IMR-90 (cell line): ENCODE results near the gene NKAIN1. TPM values are rescaled to one million over a fixed set of nuclear protein-coding genes. Genes with fewer than 3 reads are reported as not detected.

Experiments used
- ATAC-seq: fragments of 200-7000 bp; cut with Tn5 transposase; 2 replicates; pipeline ENCODE4 v1.9.1; 2020; ENCODE audit warnings: low read depth, mild to moderate bottlenecking, moderate library complexity
- BruUV-seq: library from RNA; stranded (reverse); fragments of 400-500 nt; replicated peaks from 2 replicates; lab custom pipeline; 2021; lab: Mats Ljungman, UMichigan
- CTCF ChIA-PET: fragments of 300-600 bp; formaldehyde crosslinking; extraction: SDS; loops from one replicate; lab custom pipeline; 2021; ENCODE audit warnings: antibody characterized with exemption; lab: Yijun Ruan, JAX
- POLR2A ChIA-PET: fragments of 300-600 bp; sonication (Branson Sonifier 250); formaldehyde crosslinking; loops from one replicate; lab custom pipeline; 2022; ENCODE audit warnings: antibody characterized with exemption; ENCODE audit not compliant: unreplicated experiment; lab: Charles Lee
- DNase-seq: peaks from one replicate; pipeline ENCODE4 v3.0.0; 2013
- H2AFZ ChIP-seq: replicated peaks from 2 replicates; pipeline ENCODE3; 2013; ENCODE audit warnings: low read length, mild to moderate bottlenecking; ENCODE audit not compliant: poor library complexity
- H2AK5ac ChIP-seq: 2 replicates; pipeline ENCODE4 v1.6.1; 2013; ENCODE audit warnings: low read depth, low read length, inconsistent platforms
- H2AK9ac ChIP-seq: replicated peaks from 2 replicates; pipeline ENCODE3; 2013; ENCODE audit warnings: mild to moderate bottlenecking, low read depth, low read length, moderate library complexity; ENCODE audit not compliant: poor library complexity
- H2BK120ac ChIP-seq: 2 replicates; pipeline ENCODE4 v1.6.1; 2013; ENCODE audit warnings: low read depth, low read length, inconsistent platforms
- H2BK15ac ChIP-seq: 3 replicates; pipeline ENCODE4 v1.6.1; 2013; ENCODE audit warnings: low read depth, low read length, inconsistent platforms
- H2BK20ac ChIP-seq: 2 replicates; pipeline ENCODE4 v1.6.1; 2013; ENCODE audit warnings: low read depth, mild to moderate bottlenecking, inconsistent platforms, low read length, moderate library complexity
- H2BK5ac ChIP-seq: 2 replicates; pipeline ENCODE4 v1.6.1; 2013; ENCODE audit warnings: mild to moderate bottlenecking, low read depth, low read length, inconsistent platforms; ENCODE audit not compliant: poor library complexity, severe bottlenecking
- H3K14ac ChIP-seq: replicated peaks from 2 replicates; pipeline ENCODE4 v1.6.1; 2013; ENCODE audit warnings: low read depth, low read length, inconsistent platforms
- H3K18ac ChIP-seq: 2 replicates; pipeline ENCODE4 v1.6.1; 2013; ENCODE audit warnings: low read depth, low read length, control low read depth
- H3K23ac ChIP-seq: 2 replicates; pipeline ENCODE4 v1.6.1; 2013; ENCODE audit warnings: low read depth, low read length, inconsistent platforms
- H3K27ac ChIP-seq: 2 replicates; pipeline ENCODE4 v1.5.1; 2013; ENCODE audit warnings: mild to moderate bottlenecking, control low read depth, low read length; ENCODE audit not compliant: insufficient read depth
- H3K27me3 ChIP-seq: 2 replicates; pipeline ENCODE4 v1.6.1; 2013; ENCODE audit warnings: low read length; ENCODE audit not compliant: control insufficient read depth, insufficient read depth
- H3K36me3 ChIP-seq: 2 replicates; pipeline ENCODE4 v1.6.1; 2013; ENCODE audit warnings: low read length, mixed read lengths; ENCODE audit not compliant: control insufficient read depth, insufficient read depth
- H3K4ac ChIP-seq: 2 replicates; pipeline ENCODE4 v1.6.1; 2013; ENCODE audit warnings: low read depth, low read length, inconsistent platforms
- H3K4me1 ChIP-seq: 2 replicates; pipeline ENCODE4 v1.6.1; 2013; ENCODE audit warnings: low read length, mixed read lengths; ENCODE audit not compliant: control insufficient read depth, insufficient read depth
- H3K4me2 ChIP-seq: 2 replicates; pipeline ENCODE4 v1.6.1; 2013; ENCODE audit warnings: low read depth, mild to moderate bottlenecking, control low read depth, low read length, moderate library complexity
- H3K4me3 ChIP-seq: 2 replicates; pipeline ENCODE4 v1.5.1; 2013; ENCODE audit warnings: low read depth, mild to moderate bottlenecking, control low read depth, low read length, moderate library complexity; ENCODE audit not compliant: insufficient read depth
- H3K56ac ChIP-seq: 2 replicates; pipeline ENCODE4 v1.6.1; 2013; ENCODE audit warnings: low read length, inconsistent platforms; ENCODE audit not compliant: insufficient read depth; ENCODE audit errors: extremely low read depth
- H3K79me1 ChIP-seq, 2 experiments: 2 replicates each; pipeline ENCODE4 v1.6.1; 2013; ENCODE audit warnings: low read length in 2 of 2, inconsistent platforms in 1 of 2, low read depth in 1 of 2
- H3K9ac ChIP-seq: 2 replicates; pipeline ENCODE4 v1.6.1; 2013; ENCODE audit warnings: low read depth, low read length, control low read depth
- H3K9me1 ChIP-seq: 2 replicates; pipeline ENCODE4 v1.6.1; 2013; ENCODE audit warnings: low read length, inconsistent platforms; ENCODE audit not compliant: insufficient read depth
- H3K9me3 ChIP-seq: 2 replicates; pipeline ENCODE4 v1.6.1; 2013; ENCODE audit warnings: low read length; ENCODE audit not compliant: control insufficient read depth, insufficient read depth
- H4K20me1 ChIP-seq: 2 replicates; pipeline ENCODE4 v1.6.1; 2013; ENCODE audit warnings: low read length, inconsistent platforms; ENCODE audit not compliant: insufficient read depth
- H4K5ac ChIP-seq: 2 replicates; pipeline ENCODE4 v1.6.1; 2013; ENCODE audit warnings: mild to moderate bottlenecking, low read depth, low read length, control low read depth
- H4K8ac ChIP-seq, 2 experiments: 2 replicates each; pipeline ENCODE4 v1.6.1; 2013; ENCODE audit warnings: low read depth in 2 of 2, low read length in 2 of 2, control low read depth in 1 of 2, inconsistent platforms in 1 of 2
- H4K91ac ChIP-seq: 2 replicates; pipeline ENCODE4 v1.6.1; 2013; ENCODE audit warnings: low read depth, low read length, inconsistent platforms; ENCODE audit not compliant: insufficient read depth
- BHLHE40 ChIP-seq: fragments of 150-350 bp; IDR thresholded peaks from 2 replicates; pipeline ENCODE4 v1.6.1; 2016; ENCODE audit warnings: mild to moderate bottlenecking, low read depth, low read length
- CHD1 ChIP-seq: IDR thresholded peaks from 2 replicates; pipeline ENCODE4 v1.6.1; 2012; ENCODE audit warnings: low read depth, low read length, improper control_type of control experiment
- CTCF ChIP-seq: conservative IDR thresholded peaks from 2 replicates; pipeline ENCODE4 v1.5.1; 2012; ENCODE audit warnings: mild to moderate bottlenecking, low read depth, low read length, improper control_type of control experiment
- FOS ChIP-seq: fragments of 150-350 bp; IDR thresholded peaks from 2 replicates; pipeline ENCODE4 v1.6.1; 2016; ENCODE audit warnings: low read depth, low read length
- MAFK ChIP-seq: IDR thresholded peaks from 2 replicates; pipeline ENCODE4 v1.6.1; 2012; ENCODE audit warnings: low read depth, low read length, improper control_type of control experiment
- MXI1 ChIP-seq: IDR thresholded peaks from 2 replicates; pipeline ENCODE4 v1.6.1; 2012; ENCODE audit warnings: low read depth, mild to moderate bottlenecking, low read length, moderate library complexity, borderline replicate concordance
- NFE2L2 ChIP-seq: fragments of 150-350 bp; IDR thresholded peaks from 2 replicates; pipeline ENCODE4 v1.6.1; 2016; ENCODE audit warnings: low read depth, mild to moderate bottlenecking, low read length
- POLR2A ChIP-seq: IDR thresholded peaks from 2 replicates; pipeline ENCODE4 v1.6.1; 2012; ENCODE audit warnings: mild to moderate bottlenecking, low read depth, low read length
- RAD21 ChIP-seq: IDR thresholded peaks from 2 replicates; pipeline ENCODE4 v1.6.1; 2012; ENCODE audit warnings: low read length, improper control_type of control experiment
- RCOR1 ChIP-seq: IDR thresholded peaks from 2 replicates; pipeline ENCODE4 v1.6.1; 2012; ENCODE audit warnings: mild to moderate bottlenecking, low read length, improper control_type of control experiment; ENCODE audit not compliant: insufficient replicate concordance
- RFX5 ChIP-seq: IDR thresholded peaks from 2 replicates; pipeline ENCODE4 v1.8.0; 2012; ENCODE audit warnings: low read depth, mild to moderate bottlenecking, low read length, moderate library complexity
- SMC3 ChIP-seq: fragments of 150-350 bp; IDR thresholded peaks from 2 replicates; pipeline ENCODE4 v1.6.1; 2016; ENCODE audit warnings: low read depth, mild to moderate bottlenecking, antibody characterized with exemption, low read length, moderate library complexity
- USF2 ChIP-seq: fragments of 150-350 bp; IDR thresholded peaks from 2 replicates; pipeline ENCODE4 v1.6.1; 2017; ENCODE audit warnings: mild to moderate bottlenecking, antibody characterized with exemption, low read length, low read depth
- WGBS, 2 experiments: methylation state at CpG; one replicate each; pipeline versions ENCODE4 v1.1.5 to v1.1.7; 2013; ENCODE audit warnings: missing lambda C conversion rate in 2 of 2; ENCODE audit not compliant: insufficient read length in 1 of 2; ENCODE audit errors: extremely low coverage in 2 of 2; 5-methylcytosine and 5-hydroxymethylcytosine counted together
- dilution Hi-C: fragments of 300-500 bp; cut with HindIII; formaldehyde crosslinking; loops from one replicate; pipeline ENCODE4 v1.14.3; 2018; ENCODE audit warnings: low sequenced_read_pairs; ENCODE audit not compliant: unreplicated experiment
- in situ Hi-C: fragments of 300-500 bp; cut with MboI; formaldehyde crosslinking; loops from 3 replicates; pipeline ENCODE4 v1.14.3; 2019; ENCODE audit warnings: low sequenced_read_pairs, inconsistent platforms, mixed read lengths
- intact Hi-C: fragments of 100-400 bp; cut with micrococcal nuclease; formaldehyde crosslinking; loops from 2 replicates; pipeline ENCODE4 v1.10.0; 2022
- polyA plus RNA-seq, 3 experiments: library from polyadenylated mRNA; depleted of rRNA; stranded (reverse); fragments of >200 nt; gene quantifications; 2 replicates each; pipeline ENCODE4 v1.2.3, GENCODE V29; 2012; ENCODE audit warnings: low replicate concordance in 1 of 3
- total RNA-seq: library from RNA; depleted of rRNA; stranded (reverse); fragments of >200 nt; gene quantifications from 2 replicates; pipeline ENCODE4 v1.2.3, GENCODE V29; 2012
- TF ChIP-seq, protein P1 (sequence below): fragments of 150-350 bp; IDR thresholded peaks from 2 replicates; pipeline ENCODE4 v1.6.1; 2016; ENCODE audit warnings: low read depth, mild to moderate bottlenecking, low read length, moderate library complexity, borderline replicate concordance

The NKAIN1 gene
- total and polyA plus RNA-seq, 2 of the 4 experiments (the other 2 are of a cell fraction): under 0.01 to 0.09 TPM

DNA sequence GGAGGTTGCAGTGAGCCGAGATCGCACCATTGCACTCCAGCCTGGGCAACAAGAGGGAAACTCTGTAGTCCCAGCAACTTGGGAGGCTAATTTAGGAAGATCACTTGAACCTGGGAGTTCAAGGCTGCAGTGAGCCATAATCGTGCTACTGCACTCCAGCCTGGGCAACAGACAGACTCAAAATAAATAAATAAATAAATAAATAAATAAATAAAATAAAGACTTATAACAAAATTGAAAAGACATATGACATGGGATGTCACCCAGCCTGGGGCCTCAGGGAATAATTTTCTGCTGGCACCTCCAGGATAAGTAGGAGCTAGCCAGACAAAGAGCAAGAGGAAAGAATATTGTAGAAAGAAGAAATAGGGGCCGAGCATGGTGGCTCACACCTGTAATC is 96.2 kb downstream of the NKAIN1 start:
- no peak overlapping the region for H3K4me3 ChIP-seq
- no peak overlapping the region for H2BK120ac ChIP-seq
- dilution Hi-C loops (no loop called here), in situ Hi-C loops (no loop called here), intact Hi-C loops (no loop called here)
- no peaks in the 10 kb centered on the region for H4K20me1 ChIP-seq
- DNase-seq (no peak), ATAC-seq (no peak)
- no peak overlapping the region for H3K56ac ChIP-seq
- H2BK20ac ChIP-seq: no peak overlapping the region
- H3K14ac ChIP-seq: no peak overlapping the region
- H4K5ac ChIP-seq: no peak overlapping the region
- no peak for TF ChIP-seq POLR2A
- TF ChIP-seq CTCF: no peak
- TF ChIP-seq USF2: no peak
- TF ChIP-seq RAD21: no peak
- no peak for TF ChIP-seq NFE2L2
- no peak for TF ChIP-seq BHLHE40
- TF ChIP-seq RCOR1: no peak
- TF ChIP-seq, protein P1, sequence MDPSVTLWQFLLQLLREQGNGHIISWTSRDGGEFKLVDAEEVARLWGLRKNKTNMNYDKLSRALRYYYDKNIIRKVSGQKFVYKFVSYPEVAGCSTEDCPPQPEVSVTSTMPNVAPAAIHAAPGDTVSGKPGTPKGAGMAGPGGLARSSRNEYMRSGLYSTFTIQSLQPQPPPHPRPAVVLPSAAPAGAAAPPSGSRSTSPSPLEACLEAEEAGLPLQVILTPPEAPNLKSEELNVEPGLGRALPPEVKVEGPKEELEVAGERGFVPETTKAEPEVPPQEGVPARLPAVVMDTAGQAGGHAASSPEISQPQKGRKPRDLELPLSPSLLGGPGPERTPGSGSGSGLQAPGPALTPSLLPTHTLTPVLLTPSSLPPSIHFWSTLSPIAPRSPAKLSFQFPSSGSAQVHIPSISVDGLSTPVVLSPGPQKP: no peak
- no peak for TF ChIP-seq CHD1
- TF ChIP-seq MXI1: no peak
- TF ChIP-seq RFX5: no peak
- no peak for TF ChIP-seq MAFK
- TF ChIP-seq SMC3: no peak
- no peak for TF ChIP-seq FOS
- H3K9me1 ChIP-seq: no peaks in the 10 kb centered on the region
- H3K23ac ChIP-seq: no peak overlapping the region
- H3K9ac ChIP-seq: no peak overlapping the region
- H2BK15ac ChIP-seq: no peak overlapping the region
- H2AK5ac ChIP-seq: no peak overlapping the region
- H3K18ac ChIP-seq: no peak overlapping the region
- H3K4ac ChIP-seq: no peak overlapping the region
- POLR2A ChIA-PET: no interaction called here
- no TSS peak for BruUV-seq
- H3K36me3 ChIP-seq: no peaks in the 10 kb centered on the region
- no peak overlapping the region for H2AFZ ChIP-seq
- no peak overlapping the region for H3K4me2 ChIP-seq
- H3K4me1 ChIP-seq: no peaks in the 10 kb centered on the region
- H2AK9ac ChIP-seq: no peak overlapping the region
- no peak overlapping the region for H4K91ac ChIP-seq
- H3K27ac ChIP-seq: no peak overlapping the region
- WGBS, 2 experiments: 50% methylated on average over 1 of the region's 4 CpGs; no CpG with 5 or more reads in 1 of the 2 experiments
- H3K79me1 ChIP-seq: no peaks in the 10 kb centered on the region
- CTCF ChIA-PET: no interaction called here
- no peaks in the 10 kb centered on the region for H3K9me3 ChIP-seq
- no peak overlapping the region for H2BK5ac ChIP-seq
- H4K8ac ChIP-seq: no peak overlapping the region
- H3K27me3 ChIP-seq: no peaks in the 10 kb centered on the region
